GM19023 (cell line): ENCODE results near the gene EGFL8.

Experiments
- ATAC-seq: cut with Tn5 transposase; IDR thresholded peaks from one replicate; pipeline ENCODE4 v1.9.1; 2021; ENCODE audit warnings: mild to moderate bottlenecking, moderate library complexity; ENCODE audit not compliant: unreplicated experiment

EGFL8 gene

DNA sequence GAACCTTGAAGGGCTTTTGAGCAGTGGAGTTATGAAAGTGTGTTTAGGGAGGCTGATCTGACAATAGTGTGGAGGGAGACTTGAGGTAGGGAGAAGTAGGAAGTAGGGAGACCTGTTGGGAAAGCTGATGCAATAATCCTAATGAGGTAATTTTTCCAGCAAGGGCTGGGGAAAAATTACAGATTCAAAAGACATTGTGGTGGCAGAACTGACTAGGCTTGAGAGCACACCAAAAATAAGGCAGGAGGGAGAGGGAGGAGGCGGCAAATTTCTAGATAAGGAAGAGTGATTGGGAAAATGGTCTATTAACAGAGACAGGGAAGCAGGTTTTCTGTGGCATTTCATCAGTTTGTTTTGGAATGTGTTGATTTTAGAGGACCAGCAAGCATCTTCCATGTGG lies 18.1 kb upstream of the EGFL8 start:
- no peak for ATAC-seq

DNA sequence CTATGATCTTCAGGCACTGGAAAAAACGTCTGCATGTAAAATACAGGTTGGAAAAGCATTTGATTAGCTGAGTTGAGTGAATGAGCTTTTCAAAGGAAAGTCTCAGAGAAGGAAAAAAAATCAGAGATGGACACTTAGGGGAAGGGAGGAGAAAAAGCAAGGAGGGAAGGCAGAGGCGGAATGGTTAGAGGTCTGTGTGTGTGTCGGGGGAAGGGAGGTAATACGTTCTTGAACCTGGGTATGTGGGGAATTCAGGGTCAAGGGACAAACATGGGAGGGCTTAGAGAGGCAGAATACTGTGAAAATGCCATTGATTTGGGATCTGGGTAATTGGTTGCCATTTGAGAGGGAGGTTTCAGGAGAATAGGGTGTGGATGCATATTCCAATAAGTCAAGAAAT lies 17.7 kb upstream of the EGFL8 start:
- no peak for ATAC-seq

DNA sequence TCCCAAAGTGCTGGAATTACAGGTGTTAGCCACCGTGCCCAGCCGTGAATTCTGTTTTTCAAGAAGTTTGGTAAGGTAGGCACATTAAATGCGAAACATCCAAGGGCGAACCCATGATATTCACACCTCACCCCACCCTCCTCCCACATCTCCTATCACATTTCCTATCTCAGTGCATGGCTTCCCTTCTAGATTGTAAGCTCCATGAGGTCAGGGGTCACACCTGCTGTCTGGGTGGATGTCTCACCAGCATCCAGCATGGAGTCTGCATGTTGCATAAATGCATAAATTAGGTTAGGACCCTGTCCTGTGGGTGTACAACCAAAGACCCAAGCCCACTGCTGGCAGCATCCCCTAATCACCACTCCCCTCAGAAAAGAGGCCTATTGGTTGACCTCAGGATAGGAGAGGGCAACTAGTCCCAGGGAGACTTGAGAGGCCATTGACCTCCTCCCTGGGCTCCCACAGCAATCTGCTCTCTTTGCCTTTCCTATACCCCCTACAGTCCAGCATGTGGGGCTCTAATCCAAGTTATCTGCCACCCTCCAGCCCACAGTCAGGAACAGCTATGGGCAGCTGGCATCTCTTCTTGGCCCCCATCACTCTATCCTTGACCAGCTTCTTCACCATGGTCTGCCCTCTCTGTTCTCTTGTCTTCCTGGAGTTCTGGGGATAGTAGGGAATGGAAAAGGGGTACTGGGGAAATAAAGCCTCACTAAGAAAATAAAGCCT lies 16.8 kb upstream of the EGFL8 start:
- ATAC-seq, result no peak

DNA sequence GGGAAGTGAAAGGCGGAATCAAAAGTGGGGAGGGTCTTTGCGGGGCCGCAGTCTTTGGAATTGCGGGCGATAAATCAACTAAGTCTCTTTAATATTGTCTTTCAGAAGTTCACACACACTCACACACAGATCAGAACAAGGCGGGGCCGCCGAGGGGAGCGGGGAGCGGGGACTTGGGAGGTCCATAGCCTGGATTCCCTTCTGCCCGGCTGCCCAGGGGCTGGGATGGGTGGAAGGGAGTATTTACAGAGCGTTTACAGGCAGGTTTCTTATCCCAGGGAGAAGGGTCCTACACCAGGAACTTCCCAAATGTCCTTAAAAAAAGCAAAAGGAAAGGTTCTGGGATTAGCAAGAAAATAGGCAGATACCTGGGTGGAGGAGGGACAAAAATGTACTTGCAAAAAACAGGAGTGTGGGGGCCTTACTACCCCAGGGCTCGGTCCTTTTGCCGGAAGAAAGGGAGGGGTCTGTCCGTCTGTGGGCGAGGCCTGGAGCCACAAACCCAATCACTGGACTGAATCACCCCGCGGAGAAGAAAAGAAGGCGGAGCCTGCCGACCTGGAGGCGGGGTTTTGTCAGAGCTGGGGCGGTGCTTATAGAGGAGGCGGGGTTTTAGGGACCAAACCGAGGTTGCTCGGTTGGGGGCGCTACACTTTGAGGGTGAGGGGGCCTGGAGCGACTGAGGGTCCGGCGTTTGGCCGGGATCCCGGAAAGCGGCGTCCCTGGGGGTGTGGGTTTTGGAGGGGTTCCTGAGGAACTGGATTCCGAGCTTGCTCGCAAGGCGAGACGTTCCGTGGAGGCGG lies 15.9 kb upstream of the EGFL8 start:
- ATAC-seq, result no peak

DNA sequence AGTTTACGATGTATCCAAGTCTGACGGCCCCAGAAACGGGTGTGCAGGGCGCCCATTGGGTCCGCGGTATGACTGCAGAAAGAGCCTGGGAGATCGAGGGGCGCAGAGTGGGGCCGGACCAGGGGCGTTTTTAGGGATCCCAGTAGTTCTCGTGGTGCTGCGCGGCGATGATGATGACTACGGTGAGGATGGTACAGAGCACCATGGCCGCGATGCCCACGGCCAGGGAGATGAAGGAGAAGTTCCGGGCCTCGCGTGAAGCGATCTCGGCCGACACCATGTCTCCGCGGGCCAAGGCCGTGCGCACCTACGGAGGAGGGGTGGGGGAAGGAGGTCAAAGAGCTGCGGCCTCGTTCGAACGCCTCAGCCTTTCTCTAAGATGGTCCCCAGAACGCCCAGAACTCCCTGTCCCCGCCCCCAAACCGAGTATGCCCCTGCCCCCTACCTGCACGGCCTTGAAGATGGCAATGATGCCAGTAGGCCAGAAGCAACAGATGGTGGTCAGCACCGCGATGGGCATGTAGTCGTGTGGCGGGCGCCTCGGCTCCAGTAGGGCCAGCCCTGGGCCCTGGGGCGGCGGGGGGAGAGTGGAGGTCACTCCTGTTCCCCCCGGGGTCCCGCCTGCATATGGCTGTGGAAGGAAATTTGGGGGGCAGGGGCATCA lies 15.2 kb upstream of the EGFL8 start:
- no peak for ATAC-seq

DNA sequence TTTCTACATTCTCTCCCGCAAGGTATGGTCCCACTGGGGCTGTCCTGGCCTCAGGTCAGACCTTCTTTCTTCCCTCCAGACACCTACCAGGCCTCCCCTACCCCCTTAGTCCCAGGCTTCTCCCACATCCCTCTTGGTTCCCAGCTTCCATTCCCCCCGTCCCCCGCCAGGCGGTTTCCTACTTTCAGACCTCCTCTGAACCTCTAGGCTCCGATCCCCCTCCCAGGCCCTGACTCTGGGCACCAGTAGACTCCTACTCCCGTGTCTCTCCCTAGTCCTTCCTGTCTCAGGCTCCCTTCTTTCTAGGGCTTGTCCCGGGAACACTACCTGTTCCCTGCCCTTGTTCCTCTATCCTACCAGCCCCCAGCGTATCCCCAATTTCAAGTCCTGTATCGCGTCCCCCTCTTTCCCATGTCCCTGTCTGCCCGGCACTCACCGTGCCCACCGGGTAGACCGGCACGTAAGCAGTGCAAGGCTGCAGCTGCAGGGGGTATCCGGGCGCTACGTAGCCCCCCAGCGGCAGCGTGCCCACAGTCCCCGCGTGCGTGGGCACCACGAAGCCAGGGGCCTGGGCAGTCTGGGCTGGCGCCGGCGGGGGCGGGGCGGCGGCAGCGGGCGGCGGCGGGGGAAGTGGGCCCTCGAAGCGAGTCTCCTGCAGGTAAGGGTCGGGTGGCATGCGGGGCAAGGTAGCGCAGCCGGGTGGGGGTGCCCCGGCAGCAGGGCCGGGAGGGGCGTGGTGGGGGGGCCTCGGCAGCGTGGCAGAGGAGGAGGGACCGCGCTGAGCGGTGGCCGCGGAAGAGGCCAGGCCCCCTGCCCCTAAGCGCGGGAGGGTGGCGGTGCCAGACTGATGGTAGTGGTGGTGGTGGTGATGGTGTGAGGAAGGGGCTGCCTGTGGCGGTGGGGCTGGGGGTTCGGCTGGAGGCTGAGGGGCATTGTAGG lies 14.2 kb upstream of the EGFL8 start:
- ATAC-seq, result no peak

DNA sequence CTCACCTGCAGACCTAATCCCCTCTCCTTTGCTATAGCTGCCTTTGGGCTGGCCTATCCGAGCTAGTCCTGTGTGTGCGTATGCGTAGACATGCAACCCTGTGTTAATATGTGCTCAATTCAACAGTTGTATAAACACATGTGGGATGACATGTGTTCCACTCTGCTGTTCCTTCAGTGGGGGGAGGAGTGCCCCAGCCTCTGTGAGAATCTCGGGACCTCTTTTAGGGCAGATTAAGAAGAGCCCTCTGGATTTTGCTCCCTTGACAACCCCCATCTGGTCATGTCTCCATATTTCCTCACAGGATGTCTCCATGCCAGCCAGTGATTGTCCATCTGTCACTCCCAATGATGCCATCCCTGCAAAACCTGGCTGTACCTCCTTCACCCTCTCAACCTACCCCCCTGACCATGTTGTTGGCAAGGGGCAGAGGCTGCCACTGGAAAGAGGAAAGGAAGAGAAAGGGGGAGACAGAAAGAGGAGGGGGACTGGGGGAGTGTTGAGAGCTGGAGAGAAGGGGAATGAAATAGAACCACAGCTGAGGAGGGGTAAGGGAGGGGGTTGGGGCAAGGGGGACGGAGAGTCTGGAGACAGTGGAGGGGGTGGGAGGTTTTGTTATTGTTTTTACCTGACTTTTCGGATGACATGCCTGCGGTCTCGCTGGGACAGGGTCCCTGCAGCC lies 13.1 kb upstream of the EGFL8 start:
- ATAC-seq, result no peak

DNA sequence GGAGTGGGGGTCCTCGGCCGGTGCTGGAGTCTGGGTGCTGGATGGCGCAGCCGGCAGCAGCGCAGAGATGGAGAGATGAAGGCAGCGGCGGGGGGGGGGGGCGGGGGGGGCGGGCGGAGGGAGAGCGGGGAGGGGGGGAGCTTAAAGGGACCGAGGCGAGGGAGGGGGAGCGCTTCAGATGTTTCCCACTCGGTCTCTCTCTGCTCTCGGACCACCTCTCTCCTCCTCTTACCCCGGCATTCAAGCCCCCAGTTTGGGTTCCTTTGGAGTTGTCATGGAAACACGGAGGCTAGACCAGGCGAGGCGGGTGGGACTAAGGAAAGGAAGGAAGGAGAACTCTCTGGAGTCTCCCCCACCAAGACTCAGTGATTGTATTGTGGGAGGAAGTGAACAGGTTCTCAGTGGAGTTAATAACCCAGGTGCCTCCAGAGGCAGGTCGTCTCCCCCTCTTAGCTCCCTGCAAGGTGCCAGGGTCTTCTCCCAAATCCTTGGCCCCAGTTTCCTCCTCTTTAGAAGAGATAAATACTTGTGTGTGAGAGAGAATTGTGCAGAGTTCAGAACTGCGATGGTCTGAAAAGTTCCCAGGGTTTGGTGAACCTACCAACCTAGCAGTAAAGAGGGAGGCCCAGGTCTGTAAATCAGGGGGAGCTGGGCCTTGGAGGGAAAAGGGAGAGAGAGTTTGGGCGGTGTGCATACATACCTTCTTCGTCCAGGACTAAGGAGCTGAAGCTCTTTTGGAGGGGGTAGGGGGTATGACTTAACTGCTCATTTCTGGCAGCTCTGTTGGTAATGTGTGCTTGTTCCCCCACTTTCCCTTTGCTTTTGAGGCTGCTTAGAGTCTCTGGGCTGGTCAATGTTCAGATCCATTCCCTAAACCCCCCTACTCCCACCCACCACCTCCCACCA lies 12.3 kb upstream of the EGFL8 start, which contains the start of gene PRRT1:
Gene PRRT1 (minus strand): TSS at position 77 of the 906 bp plus-strand sequence. CDS start 112 bp downstream, outside the sequence.
- no peak for ATAC-seq

DNA sequence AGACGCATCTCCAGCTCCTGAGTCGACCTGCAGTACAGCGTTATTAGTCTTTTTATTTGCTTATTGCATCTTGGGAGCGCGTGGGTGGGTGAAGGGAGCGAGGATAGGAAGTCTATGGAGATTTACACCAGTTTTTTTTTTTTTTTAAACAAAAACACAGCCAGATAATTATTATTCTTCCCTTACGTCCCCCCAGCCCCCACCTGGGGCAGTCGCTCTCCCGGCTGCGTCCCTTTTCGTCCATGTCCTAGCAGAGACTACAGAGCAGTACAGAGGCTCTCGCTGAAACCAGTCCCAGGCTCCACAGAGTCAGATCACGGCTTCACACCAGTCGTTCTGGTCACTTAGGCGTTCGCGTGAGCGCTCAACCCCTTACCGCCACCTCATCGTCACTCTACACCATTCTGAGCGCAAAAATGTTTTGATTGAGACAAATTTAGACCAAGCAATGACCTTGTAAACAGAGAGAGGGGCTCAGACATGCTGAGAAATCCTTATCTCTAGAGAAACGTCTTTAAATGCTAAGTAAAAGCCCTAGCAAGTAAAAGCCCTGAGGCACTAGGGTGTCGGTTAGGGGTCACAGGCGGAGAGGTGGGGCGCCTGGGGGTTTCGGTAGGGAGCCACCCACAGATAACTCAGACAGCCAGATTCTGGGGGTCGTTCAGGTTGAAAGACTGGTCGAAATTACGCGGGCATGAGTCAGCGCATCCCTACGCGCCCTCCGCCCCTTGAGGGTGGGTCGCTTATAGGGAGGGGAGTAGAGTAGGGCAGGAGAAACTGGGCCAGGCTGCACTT lies 11.4 kb upstream of the EGFL8 start:
- ATAC-seq, result no peak

DNA sequence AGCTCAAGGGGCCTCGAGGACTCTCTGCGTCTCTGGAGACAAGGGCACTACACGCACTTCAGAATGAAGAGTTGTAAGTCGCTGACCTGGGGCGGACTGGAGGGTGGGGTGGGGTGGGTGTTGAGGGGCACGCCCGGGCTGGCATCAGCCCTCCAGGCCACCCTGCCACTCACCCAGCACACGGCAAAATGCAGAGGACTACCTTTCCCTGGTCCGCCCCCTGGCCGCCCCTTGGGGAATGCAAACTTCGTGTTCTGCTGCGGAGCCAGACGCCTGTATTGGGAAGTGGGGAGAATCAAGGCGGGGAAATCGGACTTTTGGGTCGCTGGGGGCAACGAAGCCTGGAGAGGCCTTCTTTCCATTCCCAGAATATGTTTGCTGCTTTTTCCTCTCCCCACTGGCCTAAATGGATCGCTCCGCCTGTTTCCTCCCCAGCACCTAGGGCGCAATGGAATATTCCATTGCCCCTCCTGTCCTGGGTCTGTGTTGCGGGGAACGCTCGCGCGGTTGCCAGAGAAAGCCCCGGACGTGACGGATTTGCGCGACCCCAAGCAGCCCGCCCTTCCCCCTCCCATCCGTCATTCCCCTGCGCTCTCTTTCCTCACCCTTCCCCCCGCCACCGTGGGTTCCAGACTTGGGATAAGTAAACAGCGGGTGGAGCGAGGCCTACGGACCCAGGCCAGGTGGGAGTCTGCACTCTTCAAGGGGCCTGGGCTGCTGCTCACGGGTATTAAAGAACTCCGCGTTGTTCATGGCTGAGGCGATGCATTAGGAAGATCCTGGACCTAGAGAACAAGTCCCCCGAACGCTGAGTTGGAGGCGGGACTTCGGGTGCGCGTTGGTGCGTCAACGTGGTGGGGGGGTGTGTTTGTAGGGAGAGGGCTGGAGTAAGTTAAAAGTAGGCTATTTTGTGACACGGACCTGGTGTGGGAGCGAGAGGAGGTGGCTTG lies 10.6 kb upstream of the EGFL8 start, which contains the start of gene PPT2:
Gene PPT2 (plus strand): TSS at position 578 of the 950 bp plus-strand sequence. CDS start 454 bp downstream, outside the sequence.
- ATAC-seq, result peak; percentile 36

DNA sequence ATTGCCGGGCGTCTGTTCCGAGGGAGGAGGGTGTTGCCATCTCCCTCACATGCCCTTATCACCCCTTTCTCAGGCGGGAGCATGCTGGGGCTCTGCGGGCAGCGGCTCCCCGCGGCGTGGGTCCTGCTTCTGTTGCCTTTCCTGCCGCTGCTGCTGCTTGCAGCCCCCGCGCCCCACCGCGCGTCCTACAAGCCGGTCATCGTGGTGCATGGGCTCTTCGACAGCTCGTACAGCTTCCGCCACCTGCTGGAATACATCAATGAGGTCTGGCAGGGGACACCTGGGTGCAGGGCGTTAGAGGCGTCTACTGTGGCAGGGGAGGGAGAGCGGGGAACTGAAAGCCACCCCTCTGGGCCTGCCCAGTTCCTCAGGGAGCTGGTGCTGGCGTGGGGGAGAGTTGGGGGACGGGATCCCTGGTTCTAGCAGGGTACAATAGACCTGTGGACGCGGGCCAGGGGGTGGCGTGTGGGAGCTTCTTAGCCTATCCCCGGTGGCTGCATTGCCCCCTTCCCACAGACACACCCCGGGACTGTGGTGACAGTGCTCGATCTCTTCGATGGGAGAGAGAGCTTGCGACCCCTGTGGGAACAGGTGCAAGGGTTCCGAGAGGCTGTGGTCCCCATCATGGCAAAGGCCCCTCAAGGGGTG lies 9.8 kb upstream of the EGFL8 start:
- peak; percentile 56 for ATAC-seq

DNA sequence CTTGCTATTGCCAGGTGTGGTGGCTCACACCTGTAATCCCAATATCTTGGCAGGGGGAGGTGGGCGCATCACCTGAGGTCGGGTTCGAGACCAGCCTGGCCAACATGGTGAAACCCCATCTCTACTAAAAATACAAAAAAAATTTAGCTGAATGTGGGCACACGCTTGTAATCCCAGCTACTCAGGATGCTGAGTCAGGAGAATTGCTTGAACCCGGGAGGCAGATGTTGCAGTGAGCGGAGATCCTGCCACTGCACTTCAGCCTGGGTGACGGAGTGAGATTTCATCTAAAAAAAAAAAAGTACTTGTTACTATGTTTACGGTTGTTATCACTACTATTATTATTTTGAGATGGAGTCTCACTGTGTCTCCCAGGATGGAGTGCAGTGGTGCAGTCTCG lies 7.5 kb upstream of the EGFL8 start:
- no peak for ATAC-seq

DNA sequence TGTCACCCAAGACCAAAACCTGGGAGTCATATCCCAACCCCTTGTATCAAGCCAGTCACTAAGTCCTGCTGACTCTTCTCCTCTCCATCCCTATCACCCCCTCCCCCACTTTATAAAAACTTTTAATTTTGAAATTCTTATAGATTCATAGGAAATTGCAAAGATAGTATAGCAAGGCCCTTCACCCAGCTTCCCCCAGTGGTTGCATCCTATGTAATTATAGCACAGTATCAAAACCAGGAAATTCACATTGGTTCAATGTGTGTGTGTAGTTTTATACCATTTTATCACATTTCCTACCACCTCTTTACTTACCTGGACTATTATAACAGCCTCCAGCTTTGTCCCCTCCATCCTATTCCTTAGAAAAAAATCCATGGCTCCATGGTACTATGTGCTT lies 6.3 kb upstream of the EGFL8 start:
- no peak for ATAC-seq

DNA sequence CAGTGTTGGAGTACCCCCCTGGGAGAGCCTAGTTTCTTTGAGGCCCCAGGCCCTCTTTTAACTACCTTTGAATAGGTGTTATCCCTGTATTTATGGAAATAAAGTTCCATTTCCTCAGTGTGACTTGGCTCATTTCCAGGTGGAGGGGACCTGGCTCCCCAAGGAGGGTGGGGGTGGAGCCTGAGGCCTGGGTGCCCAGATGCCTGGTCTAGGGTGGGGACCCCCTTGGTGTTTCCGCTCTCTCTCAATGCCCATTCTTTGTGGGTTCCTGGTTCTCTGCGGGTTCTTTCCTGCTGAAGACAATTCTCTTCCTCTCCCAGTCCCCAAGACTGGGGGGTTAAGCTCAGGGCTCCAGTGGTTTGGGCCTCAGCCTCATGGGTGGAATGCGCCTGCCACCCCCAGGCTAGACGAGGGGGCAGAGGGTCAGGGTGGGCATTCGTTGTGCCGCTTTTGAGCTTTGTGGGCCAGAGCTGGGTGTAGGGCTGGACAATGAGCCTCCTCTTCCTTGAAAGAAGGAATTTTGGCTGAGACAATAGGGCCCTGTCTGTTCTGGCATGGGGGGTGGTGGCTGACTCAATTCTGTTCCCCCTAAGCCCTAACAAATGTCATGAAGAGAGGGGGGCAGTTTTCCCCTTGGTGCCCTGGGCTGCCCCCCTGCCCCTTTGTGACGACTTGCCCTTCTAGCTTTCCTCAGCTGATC lies 686 bp upstream of the EGFL8 start:
- no peak for ATAC-seq

DNA sequence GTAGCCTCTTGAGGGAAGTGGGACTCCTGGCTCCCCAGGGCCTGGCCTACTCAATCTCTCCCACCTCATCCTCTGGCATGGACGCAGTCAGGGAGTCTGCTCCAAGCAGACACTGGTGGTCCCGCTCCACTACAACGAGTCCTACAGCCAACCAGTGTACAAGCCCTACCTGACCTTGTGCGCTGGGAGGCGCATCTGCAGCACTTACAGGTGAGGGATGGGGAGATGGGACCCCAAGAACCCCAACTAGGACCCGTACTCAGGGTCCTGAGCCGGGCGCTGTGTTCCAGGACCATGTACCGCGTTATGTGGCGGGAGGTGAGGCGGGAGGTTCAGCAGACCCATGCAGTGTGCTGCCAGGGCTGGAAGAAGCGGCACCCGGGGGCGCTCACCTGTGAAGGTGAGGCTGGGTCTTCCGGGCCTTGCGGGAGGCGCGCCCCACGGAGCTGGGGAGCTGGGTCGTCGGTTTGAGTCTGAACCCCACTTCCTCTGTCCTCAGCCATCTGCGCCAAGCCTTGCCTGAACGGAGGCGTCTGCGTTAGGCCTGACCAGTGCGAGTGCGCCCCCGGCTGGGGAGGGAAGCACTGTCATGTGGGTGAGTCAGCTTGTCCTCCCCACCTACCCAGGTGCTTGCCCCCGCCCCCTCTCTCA lies 2.1 kb downstream of the EGFL8 start:
- ATAC-seq, result no peak
